ENCODE data around the gene RBM41. TPM values are rescaled to one million over a fixed set of nuclear protein-coding genes. Genes with fewer than 3 reads are reported as not detected.

The RBM41 gene
- total RNA-seq, 1 experiment from 2014 or later = 20.0 TPM

DNA sequence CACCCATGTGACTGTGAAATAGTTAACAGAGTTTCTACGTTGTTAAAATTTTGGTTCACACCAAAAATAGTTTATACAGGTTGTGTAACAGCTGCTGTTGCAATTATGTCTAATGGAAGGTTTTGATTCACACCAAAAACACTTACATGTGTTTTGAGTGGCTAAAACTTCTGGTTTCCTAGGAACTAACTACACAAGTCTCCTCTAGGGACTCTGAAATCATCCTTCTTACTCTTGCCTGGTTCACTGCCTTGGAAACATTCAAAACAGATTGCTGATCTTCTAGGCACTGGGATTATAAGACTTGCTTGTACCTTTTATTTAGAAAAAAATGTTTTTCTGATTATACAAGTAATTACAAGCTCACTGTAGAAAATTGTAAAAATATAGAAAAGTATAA, 103.7 kb downstream of the RBM41 start:
- Histone ChIP-seq H3K9me2 (ENCODE audit: insufficient read depth) (no peaks in the 10 kb centered on the region), H4K20me1 (ENCODE audit: insufficient read depth) (no peaks in the 10 kb centered on the region), H3K36me3 (ENCODE audit: control insufficient read depth in 1 of 2, insufficient read depth in 2 of 2, low read length in 2 of 2) (no peaks in the 10 kb centered on the region), H3K27ac (ENCODE audit: low read depth, low read length) (no peak overlapping the region), H3K9ac (ENCODE audit: low read length) (no peak overlapping the region), H2AFZ (ENCODE audit: low read depth, low read length, poor library complexity, severe bottlenecking) (no peak overlapping the region), H3K27me3 (ENCODE audit: insufficient read depth, low read length) (no peaks in the 10 kb centered on the region), H3K9me3 (ENCODE audit: control insufficient read depth in 1 of 2, insufficient read depth in 1 of 2, low read depth in 1 of 2, low read length in 2 of 2) (no peaks in the 10 kb centered on the region), H3K4me2 (ENCODE audit: low read length) (no peak overlapping the region), H3K4me3 (replicated peaks in 1 of 2; ENCODE audit: low read depth in 1 of 2, low read length in 2 of 2) (no peak overlapping the region), H3K79me2 (ENCODE audit: insufficient read depth, low read length) (no peaks in the 10 kb centered on the region), H3K4me1 (ENCODE audit: control insufficient read depth in 1 of 2, insufficient read depth in 2 of 2, low read length in 2 of 2) (no peaks in the 10 kb centered on the region)
- no TSS peak for BruUV-seq (replicated peaks)
- TF ChIP-seq ZNF274 (IDR thresholded peaks at IDR 0.05; ENCODE audit: low read depth, low read length) = no peak
- no peak for TF ChIP-seq EZH2 (IDR thresholded peaks at IDR 0.05)
- no peak for TF ChIP-seq CEBPB (IDR thresholded peaks at IDR 0.05; ENCODE audit: low read depth)
- no peak for TF ChIP-seq CTCF (IDR thresholded peaks at IDR 0.05 in 2 of 3, conservative IDR thresholded peaks at IDR 0.05 in 1 of 3; ENCODE audit: borderline replicate concordance in 1 of 3, insufficient read depth in 1 of 3, low read depth in 2 of 3, low read length in 2 of 3)
- TF ChIP-seq SP1 (IDR thresholded peaks at IDR 0.05; ENCODE audit: low read depth) = no peak
- TF ChIP-seq YY1 (IDR thresholded peaks at IDR 0.05; ENCODE audit: extremely low read depth, insufficient replicate concordance, low read depth, low read length) = no peak
- DNase-seq (ENCODE audit: low read depth, low spot score) (no peak), ATAC-seq (no peak)
- ChIA-PET RAD21 (ENCODE audit: low non-redundant PET in 1 of 2, low total read pairs in 2 of 2, uncharacterized antibody in 2 of 2, unreplicated experiment in 2 of 2) (no interaction called here), POLR2A (no interaction called here), CTCF (no interaction called here)
- intact Hi-C loops (cut with micrococcal nuclease) = no loop called here

Other genes starting within 250 kb of the RBM41 start
- 0.27 TPM for gene RIPPLY1, start 215.5 kb downstream of the RBM41 start, total RNA-seq (2021; ENCODE audit: unreplicated experiment)
- gene CLDN2, start 198.4 kb downstream of the RBM41 start, total RNA-seq (2021; ENCODE audit: unreplicated experiment) = 0.10 TPM
- gene MORC4, start 118.6 kb downstream of the RBM41 start, total RNA-seq (2021; ENCODE audit: unreplicated experiment) = 20.6 TPM
- gene NUP62CL, start 87.6 kb upstream of the RBM41 start, total RNA-seq (2021; ENCODE audit: unreplicated experiment) = 21.1 TPM
- not detected for gene DNAAF6, start 87.8 kb upstream of the RBM41 start, total RNA-seq (2021; ENCODE audit: unreplicated experiment)

Measured in HCT116 (cell line).